CD4-positive, alpha-beta T cell treated with Interleukin-15 for 1 hour (primary cell): Measurements from ENCODE around the gene CACNA1C.

Experiments used
- DNase-seq: peaks from one replicate; pipeline ENCODE4 v3.0.0-alpha.2; 2020

The CACNA1C gene

GRCh38 chr12:2052826-2053678, at the start of gene CACNA1C:
Gene CACNA1C (plus strand): TSS chr12:2052987. CDS start chr12:2053563, 576 bp downstream.
- no peak for DNase-seq

- DNase-seq, result no peak
These were observed 49.1 kb upstream of the CACNA1C start for GRCh38 chr12:2003676-2004112.

- peak; percentile 94 for DNase-seq
These were observed 48.5 kb upstream of the CACNA1C start, which contains the start of gene DCP1B for GRCh38 chr12:2004113-2004929. Gene DCP1B (minus strand): TSS chr12:2004457. CDS start chr12:2004431, 26 bp downstream.

GRCh38 chr12:2008677-2009076, 44.1 kb upstream of the CACNA1C start:
- DNase-seq, result no peak

- no peak for DNase-seq
These were observed 43.2 kb upstream of the CACNA1C start for GRCh38 chr12:2009623-2010022.

GRCh38 chr12:2011643-2012607, 40.9 kb upstream of the CACNA1C start:
- DNase-seq, result no peak

GRCh38 chr12:2013086-2013485, 39.7 kb upstream of the CACNA1C start:
- DNase-seq, result no peak

- no peak for DNase-seq
These were observed 39.1 kb upstream of the CACNA1C start for GRCh38 chr12:2013527-2014223.

GRCh38 chr12:2014231-2014630, 38.6 kb upstream of the CACNA1C start:
- no peak for DNase-seq

- DNase-seq, result no peak
These were observed 35.8 kb upstream of the CACNA1C start for GRCh38 chr12:2016862-2017545.

- no peak for DNase-seq
These were observed 35.0 kb upstream of the CACNA1C start for GRCh38 chr12:2017546-2018337.

GRCh38 chr12:2018391-2018790, 34.4 kb upstream of the CACNA1C start:
- no peak for DNase-seq

- DNase-seq, result no peak
These were observed 33.7 kb upstream of the CACNA1C start for GRCh38 chr12:2019126-2019525.

- DNase-seq, result no peak
These were observed 32.3 kb upstream of the CACNA1C start for GRCh38 chr12:2020511-2020910.

- no peak for DNase-seq
These were observed 29.4 kb upstream of the CACNA1C start for GRCh38 chr12:2023365-2023764.

- DNase-seq, result no peak
These were observed 25.4 kb upstream of the CACNA1C start for GRCh38 chr12:2027351-2027750.

GRCh38 chr12:2029851-2030250, 22.9 kb upstream of the CACNA1C start:
- no peak for DNase-seq

- no peak for DNase-seq
These were observed 20.3 kb upstream of the CACNA1C start for GRCh38 chr12:2032506-2032905.

- peak; percentile 82 for DNase-seq
These were observed 18.0 kb upstream of the CACNA1C start for GRCh38 chr12:2034633-2035430.
